GM12891 (cell line): ENCODE data around the gene AAK1.

ENCODE experiments used
- PAX5 ChIP-seq: IDR thresholded peaks from 2 replicates; pipeline ENCODE4 v1.6.1; 2011; ENCODE audit warnings: low read length, moderate library complexity, mild to moderate bottlenecking; ENCODE audit not compliant: insufficient read depth, severe bottlenecking
- POLR2A ChIP-seq: IDR thresholded peaks from 2 replicates; pipeline ENCODE4 v1.6.1; 2011; ENCODE audit warnings: low read depth, low read length, control low read depth
- POLR2AphosphoS5 ChIP-seq: IDR thresholded peaks from 2 replicates; pipeline ENCODE4 v1.6.1; 2011; ENCODE audit warnings: low read depth, low read length, control low read depth
- POU2F2 ChIP-seq: IDR thresholded peaks from 2 replicates; pipeline ENCODE4 v1.6.1; 2011; ENCODE audit warnings: low read depth, mild to moderate bottlenecking, control low read depth, low read length, moderate library complexity

DNA sequence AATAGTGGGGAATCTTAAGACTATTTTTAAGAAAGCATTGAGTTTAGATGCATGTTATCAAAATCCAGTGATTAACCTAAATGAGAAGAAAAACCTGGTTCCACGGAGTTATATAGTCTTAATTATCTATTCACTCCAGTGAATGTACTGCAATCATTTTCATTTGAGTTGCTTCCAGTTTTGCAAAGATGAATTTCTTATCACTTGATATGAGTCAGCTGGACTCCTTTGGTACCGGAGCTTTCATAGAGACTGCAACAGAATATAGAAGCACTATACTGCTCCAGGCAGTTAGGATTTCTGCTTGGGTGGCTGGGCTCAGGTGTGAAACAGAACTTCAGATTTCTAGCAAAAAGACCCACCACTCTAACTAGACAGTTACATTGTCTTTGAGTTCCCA lies 114.1 kb downstream of the AAK1 start:
- TF ChIP-seq POU2F2 = no peak
- no peak for TF ChIP-seq POLR2A
- no peak for TF ChIP-seq PAX5
- TF ChIP-seq POLR2AphosphoS5 = no peak
